ENCODE measurements around the gene MAPK8IP1.

GRCh38 chr11:45906965-45907611 is 21.6 kb downstream of the MAPK8IP1 start, which contains the start of gene FREY1:
- TF ChIP-seq CTCF (IDR thresholded peaks at IDR 0.05) (no peak), POLR2AphosphoS5 (IDR thresholded peaks at IDR 0.05; ENCODE audit: low read depth, low read length) (no peak), TCF7L2 (IDR thresholded peaks at IDR 0.05; ENCODE audit: low read depth, low read length) (no peak), SIN3A (IDR thresholded peaks at IDR 0.05; ENCODE audit: borderline replicate concordance, insufficient read depth, low read depth, low read length) (no peak), REST (IDR thresholded peaks at IDR 0.05; ENCODE audit: insufficient read depth in 1 of 2, low read depth in 2 of 2, low read length in 1 of 2) (no peak)
